Loucy (cell line): Measurements from ENCODE around the gene SPTY2D1.

Experiments used
- H2AFZ ChIP-seq: fragments of 200-600 bp; sonication (generic); 2 replicates; pipeline ENCODE4 v1.6.0; 2016; ENCODE audit warnings: antibody characterized with exemption, mild to moderate bottlenecking, low read length, moderate library complexity
- H3F3A ChIP-seq: fragments of 200-600 bp; 2 replicates; pipeline ENCODE4 v1.6.0; 2016; ENCODE audit warnings: antibody characterized with exemption, low read depth, mild to moderate bottlenecking
- H3K27me3 ChIP-seq: fragments of 200-600 bp; sonication (generic); 2 replicates; pipeline ENCODE4 v1.6.1; 2014; ENCODE audit warnings: low read length, mild to moderate bottlenecking; ENCODE audit not compliant: insufficient read depth, poor library complexity, severe bottlenecking
- H3K36me3 ChIP-seq: fragments of 200-600 bp; sonication (generic); 2 replicates; pipeline ENCODE4 v1.6.1; 2016; ENCODE audit warnings: low read length; ENCODE audit not compliant: insufficient read depth
- H3K4me1 ChIP-seq: fragments of 200-600 bp; sonication (generic); 2 replicates; pipeline ENCODE4 v1.5.1; 2014; ENCODE audit warnings: low read length, mild to moderate bottlenecking; ENCODE audit not compliant: insufficient read depth, poor library complexity, severe bottlenecking
- H3K4me2 ChIP-seq: fragments of 200-600 bp; sonication (generic); 2 replicates; pipeline ENCODE4 v1.6.0; 2014; ENCODE audit warnings: antibody characterized with exemption, low read length, low read depth, mild to moderate bottlenecking; ENCODE audit not compliant: poor library complexity, severe bottlenecking
- H3K4me3 ChIP-seq: fragments of 200-600 bp; sonication (generic); 2 replicates; pipeline ENCODE4 v1.5.1; 2014; ENCODE audit warnings: low read length, mild to moderate bottlenecking, mixed read lengths; ENCODE audit not compliant: poor library complexity, severe bottlenecking
- H3K79me2 ChIP-seq: fragments of 200-600 bp; sonication (generic); 2 replicates; pipeline ENCODE4 v1.6.1; 2014; ENCODE audit warnings: low read length; ENCODE audit not compliant: insufficient read depth
- H3K9ac ChIP-seq: fragments of 200-600 bp; sonication (generic); 2 replicates; pipeline ENCODE4 v1.6.0; 2014; ENCODE audit warnings: mild to moderate bottlenecking, low read depth, low read length, moderate library complexity; ENCODE audit not compliant: poor library complexity, severe bottlenecking
- H3K9me2 ChIP-seq: fragments of 200-600 bp; sonication (generic); replicated peaks from 2 replicates; pipeline ENCODE4 v1.6.1; 2016; ENCODE audit warnings: low read depth, low read length, mixed read lengths
- H3K9me3 ChIP-seq: fragments of 200-600 bp; sonication (generic); 2 replicates; pipeline ENCODE4 v1.6.1; 2014; ENCODE audit warnings: mild to moderate bottlenecking, antibody characterized with exemption, low read length, low read depth; ENCODE audit not compliant: insufficient read depth
- H4K20me1 ChIP-seq: fragments of 200-600 bp; sonication (generic); 2 replicates; pipeline ENCODE4 v1.6.0; 2014; ENCODE audit warnings: antibody characterized with exemption, low read length, mild to moderate bottlenecking; ENCODE audit not compliant: insufficient read depth, poor library complexity, severe bottlenecking
- EZH2phosphoT487 ChIP-seq: fragments of 200-600 bp; IDR thresholded peaks from 2 replicates; pipeline ENCODE4 v1.6.1; 2018; ENCODE audit warnings: antibody characterized with exemption, mild to moderate bottlenecking, moderate library complexity, borderline replicate concordance
- TF ChIP-seq, protein P1 (sequence below): fragments of 200-600 bp; sonication (generic); conservative IDR thresholded peaks from 2 replicates; pipeline ENCODE4 v1.5.1; 2014; ENCODE audit warnings: mild to moderate bottlenecking, antibody characterized with exemption, low read length

The SPTY2D1 gene

GRCh38 chr11:18612394-18612793 is 21.7 kb downstream of the SPTY2D1 start:
- no peak overlapping the region for H2AFZ ChIP-seq
- peaks cover 6% of the 10 kb centered on the region for H3K4me1 ChIP-seq
- no peaks in the 10 kb centered on the region for H3K9me3 ChIP-seq
- H3K36me3 ChIP-seq = peaks cover 77% of the 10 kb centered on the region
- no peaks in the 10 kb centered on the region for H3K27me3 ChIP-seq
- no peak overlapping the region for H3K4me2 ChIP-seq
- H3K9me2 ChIP-seq = no peaks in the 10 kb centered on the region
- H4K20me1 ChIP-seq = peaks cover 12% of the 10 kb centered on the region
- no peak overlapping the region for H3K9ac ChIP-seq
- no peaks in the 10 kb centered on the region for H3F3A ChIP-seq
- H3K79me2 ChIP-seq = peaks cover 10% of the 10 kb centered on the region; the same call in 1 of the 2 replicates
- no peak overlapping the region for H3K4me3 ChIP-seq
- TF ChIP-seq, protein P1, sequence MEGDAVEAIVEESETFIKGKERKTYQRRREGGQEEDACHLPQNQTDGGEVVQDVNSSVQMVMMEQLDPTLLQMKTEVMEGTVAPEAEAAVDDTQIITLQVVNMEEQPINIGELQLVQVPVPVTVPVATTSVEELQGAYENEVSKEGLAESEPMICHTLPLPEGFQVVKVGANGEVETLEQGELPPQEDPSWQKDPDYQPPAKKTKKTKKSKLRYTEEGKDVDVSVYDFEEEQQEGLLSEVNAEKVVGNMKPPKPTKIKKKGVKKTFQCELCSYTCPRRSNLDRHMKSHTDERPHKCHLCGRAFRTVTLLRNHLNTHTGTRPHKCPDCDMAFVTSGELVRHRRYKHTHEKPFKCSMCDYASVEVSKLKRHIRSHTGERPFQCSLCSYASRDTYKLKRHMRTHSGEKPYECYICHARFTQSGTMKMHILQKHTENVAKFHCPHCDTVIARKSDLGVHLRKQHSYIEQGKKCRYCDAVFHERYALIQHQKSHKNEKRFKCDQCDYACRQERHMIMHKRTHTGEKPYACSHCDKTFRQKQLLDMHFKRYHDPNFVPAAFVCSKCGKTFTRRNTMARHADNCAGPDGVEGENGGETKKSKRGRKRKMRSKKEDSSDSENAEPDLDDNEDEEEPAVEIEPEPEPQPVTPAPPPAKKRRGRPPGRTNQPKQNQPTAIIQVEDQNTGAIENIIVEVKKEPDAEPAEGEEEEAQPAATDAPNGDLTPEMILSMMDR = no peak
- no peak for TF ChIP-seq EZH2phosphoT487

- Histone ChIP-seq H3K27me3 (no peaks in the 10 kb centered on the region), H2AFZ (no peak overlapping the region), H3K9me3 (no peaks in the 10 kb centered on the region), H3K4me3 (no peak overlapping the region), H4K20me1 (no peaks in the 10 kb centered on the region), H3K4me1 (no peaks in the 10 kb centered on the region), H3F3A (no peaks in the 10 kb centered on the region), H3K79me2 (no peaks in the 10 kb centered on the region), H3K36me3 (peaks cover 75% of the 10 kb centered on the region), H3K4me2 (no peak overlapping the region), H3K9me2 (no peaks in the 10 kb centered on the region), H3K9ac (no peak overlapping the region)
- TF ChIP-seq, protein P1 = no peak
- no peak for TF ChIP-seq EZH2phosphoT487
Measured at GRCh38 chr11:18611196-18611595, 22.9 kb downstream of the SPTY2D1 start.

DNA sequence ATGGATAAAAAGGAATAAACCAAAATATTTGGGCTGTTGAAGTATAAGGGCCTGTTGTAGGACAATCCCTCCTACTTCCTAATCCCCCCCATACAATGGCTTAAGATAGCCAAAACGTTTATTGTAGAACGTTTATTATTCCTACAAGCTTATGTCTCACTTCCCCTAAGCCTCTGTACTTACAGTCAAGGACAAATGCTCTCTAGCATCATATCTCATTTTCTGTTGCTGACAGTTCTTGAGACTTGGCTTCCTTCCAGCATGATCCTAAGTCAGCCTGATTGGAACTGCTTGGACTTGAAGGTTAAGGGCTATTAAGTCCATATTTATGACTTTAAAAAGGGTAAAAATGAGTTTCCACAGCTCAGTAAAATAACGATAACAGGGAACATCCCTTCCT is 25.8 kb downstream of the SPTY2D1 start:
- no peaks in the 10 kb centered on the region for H3K79me2 ChIP-seq
- H3K4me3 ChIP-seq = no peak overlapping the region
- no peaks in the 10 kb centered on the region for H4K20me1 ChIP-seq
- H3F3A ChIP-seq = no peaks in the 10 kb centered on the region
- H3K9ac ChIP-seq = no peak overlapping the region
- H3K4me1 ChIP-seq = no peaks in the 10 kb centered on the region
- H3K36me3 ChIP-seq = peaks cover 47% of the 10 kb centered on the region
- H3K9me2 ChIP-seq = no peaks in the 10 kb centered on the region
- no peaks in the 10 kb centered on the region for H3K27me3 ChIP-seq
- no peak overlapping the region for H2AFZ ChIP-seq
- no peak for TF ChIP-seq EZH2phosphoT487
- TF ChIP-seq, protein P1 = no peak
- H3K4me2 ChIP-seq = no peak overlapping the region
- H3K9me3 ChIP-seq = no peaks in the 10 kb centered on the region
